ENCODE data around the gene HSPA4.

The HSPA4 gene

DNA sequence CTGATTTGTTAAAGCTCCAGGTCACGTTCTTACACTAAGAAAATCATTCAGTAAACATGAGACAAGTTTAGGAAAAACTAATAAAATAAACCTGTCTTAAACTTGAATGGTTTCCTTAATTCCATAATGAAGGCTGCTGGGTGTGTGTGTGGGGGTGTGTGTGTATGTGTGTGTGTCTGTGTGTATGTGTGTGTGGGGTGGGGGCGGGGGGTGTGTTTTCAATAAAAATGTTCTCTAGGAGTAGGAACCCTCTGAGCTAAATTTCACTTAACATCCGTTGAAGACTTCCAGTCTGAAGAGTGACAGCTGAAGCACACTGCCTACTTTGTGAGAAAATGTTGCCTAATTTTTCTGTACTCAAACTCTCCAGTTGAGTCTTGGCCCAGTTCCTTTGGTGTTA, 54.5 kb downstream of the HSPA4 start:
- H3K4me1 ChIP-seq (ENCODE audit: low read length) = peaks cover 37% of the 10 kb centered on the region
- no peak overlapping the region for H3K4me3 ChIP-seq (ENCODE audit: low read length)
- no peaks in the 10 kb centered on the region for H3K27me3 ChIP-seq (ENCODE audit: low read depth, low read length)
- H3K9ac ChIP-seq (ENCODE audit: low read length) = no peak overlapping the region
- no peak overlapping the region for H2AFZ ChIP-seq (ENCODE audit: low read depth, low read length)
- no peaks in the 10 kb centered on the region for H3K79me2 ChIP-seq (ENCODE audit: low read length)
- H4K20me1 ChIP-seq (ENCODE audit: insufficient read depth, low read length) = 0 out of 2 replicates have a peak, but pooled peaks cover 3% of the 10 kb centered on the region
- TF ChIP-seq, protein P1, sequence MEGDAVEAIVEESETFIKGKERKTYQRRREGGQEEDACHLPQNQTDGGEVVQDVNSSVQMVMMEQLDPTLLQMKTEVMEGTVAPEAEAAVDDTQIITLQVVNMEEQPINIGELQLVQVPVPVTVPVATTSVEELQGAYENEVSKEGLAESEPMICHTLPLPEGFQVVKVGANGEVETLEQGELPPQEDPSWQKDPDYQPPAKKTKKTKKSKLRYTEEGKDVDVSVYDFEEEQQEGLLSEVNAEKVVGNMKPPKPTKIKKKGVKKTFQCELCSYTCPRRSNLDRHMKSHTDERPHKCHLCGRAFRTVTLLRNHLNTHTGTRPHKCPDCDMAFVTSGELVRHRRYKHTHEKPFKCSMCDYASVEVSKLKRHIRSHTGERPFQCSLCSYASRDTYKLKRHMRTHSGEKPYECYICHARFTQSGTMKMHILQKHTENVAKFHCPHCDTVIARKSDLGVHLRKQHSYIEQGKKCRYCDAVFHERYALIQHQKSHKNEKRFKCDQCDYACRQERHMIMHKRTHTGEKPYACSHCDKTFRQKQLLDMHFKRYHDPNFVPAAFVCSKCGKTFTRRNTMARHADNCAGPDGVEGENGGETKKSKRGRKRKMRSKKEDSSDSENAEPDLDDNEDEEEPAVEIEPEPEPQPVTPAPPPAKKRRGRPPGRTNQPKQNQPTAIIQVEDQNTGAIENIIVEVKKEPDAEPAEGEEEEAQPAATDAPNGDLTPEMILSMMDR (IDR thresholded peaks at IDR 0.05; ENCODE audit: low read depth, low read length) = no peak
- TF ChIP-seq EZH2phosphoT487 (IDR thresholded peaks at IDR 0.05; ENCODE audit: low read depth) = no peak
- H3K9me3 ChIP-seq (ENCODE audit: insufficient read depth, low read length) = no peaks in the 10 kb centered on the region
- H3K4me2 ChIP-seq (ENCODE audit: low read length) = no peak overlapping the region
- no peak overlapping the region for H3K27ac ChIP-seq (ENCODE audit: low read length)
- peaks cover 24% of the 10 kb centered on the region for H3K36me3 ChIP-seq (replicated peaks; ENCODE audit: low read depth, low read length)

DNA sequence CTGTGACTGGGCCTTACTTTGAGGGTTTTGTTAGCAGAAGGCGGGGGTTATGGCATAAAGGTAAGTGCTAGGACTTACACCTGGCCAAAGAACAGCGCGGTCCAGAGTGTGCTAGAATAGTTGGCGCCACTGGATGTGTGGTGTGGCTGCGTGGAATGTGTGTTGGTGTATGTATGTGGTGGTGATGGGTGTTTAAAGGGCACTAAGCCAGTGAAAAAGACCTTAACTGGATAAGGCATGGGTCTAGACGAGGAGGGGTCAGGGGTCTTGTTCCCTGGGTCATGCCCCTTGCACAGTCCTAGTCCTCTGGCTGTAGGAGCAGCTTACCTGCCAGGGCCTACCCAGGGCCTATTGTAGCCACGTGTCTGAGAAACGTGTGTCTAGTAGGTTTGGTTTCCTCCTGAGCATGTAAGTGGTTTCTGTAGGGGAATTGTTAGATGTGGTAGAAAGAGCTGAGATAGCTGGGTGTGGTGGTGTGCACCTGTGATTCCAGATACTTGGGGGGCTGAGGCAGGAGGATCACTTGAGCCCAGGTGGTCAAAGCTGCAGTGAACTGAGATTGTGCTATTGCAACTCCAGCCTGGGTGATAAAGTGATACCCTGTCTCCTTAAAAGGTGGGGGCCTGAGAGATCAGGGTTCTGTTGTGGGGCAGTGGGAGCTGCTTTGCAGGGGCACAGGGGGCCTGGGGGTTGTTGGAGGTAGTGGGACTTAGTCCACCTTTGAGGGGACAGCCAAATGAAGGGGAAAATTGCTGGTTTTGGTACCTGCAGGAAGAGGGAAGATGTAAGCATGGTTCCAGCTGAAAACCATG, 55.2 kb downstream of the HSPA4 start:
- H3K27me3 ChIP-seq (ENCODE audit: low read depth, low read length) = no peaks in the 10 kb centered on the region
- H3K27ac ChIP-seq (ENCODE audit: low read length) = no peak overlapping the region
- no peak overlapping the region for H2AFZ ChIP-seq (ENCODE audit: low read depth, low read length)
- 0 out of 2 replicates have a peak, but pooled peaks cover 3% of the 10 kb centered on the region for H4K20me1 ChIP-seq (ENCODE audit: insufficient read depth, low read length)
- no peaks in the 10 kb centered on the region for H3K9me3 ChIP-seq (ENCODE audit: insufficient read depth, low read length)
- H3K4me1 ChIP-seq (ENCODE audit: low read length) = peaks cover 39% of the 10 kb centered on the region
- TF ChIP-seq EZH2phosphoT487 (IDR thresholded peaks at IDR 0.05; ENCODE audit: low read depth) = no peak
- TF ChIP-seq, protein P1 (IDR thresholded peaks at IDR 0.05; ENCODE audit: low read depth, low read length) = no peak
- H3K79me2 ChIP-seq (ENCODE audit: low read length) = no peaks in the 10 kb centered on the region
- no peak overlapping the region for H3K4me3 ChIP-seq (ENCODE audit: low read length)
- H3K9ac ChIP-seq (ENCODE audit: low read length) = no peak overlapping the region
- no peak overlapping the region for H3K4me2 ChIP-seq (ENCODE audit: low read length)
- H3K36me3 ChIP-seq (replicated peaks; ENCODE audit: low read depth, low read length) = peaks cover 24% of the 10 kb centered on the region

DNA sequence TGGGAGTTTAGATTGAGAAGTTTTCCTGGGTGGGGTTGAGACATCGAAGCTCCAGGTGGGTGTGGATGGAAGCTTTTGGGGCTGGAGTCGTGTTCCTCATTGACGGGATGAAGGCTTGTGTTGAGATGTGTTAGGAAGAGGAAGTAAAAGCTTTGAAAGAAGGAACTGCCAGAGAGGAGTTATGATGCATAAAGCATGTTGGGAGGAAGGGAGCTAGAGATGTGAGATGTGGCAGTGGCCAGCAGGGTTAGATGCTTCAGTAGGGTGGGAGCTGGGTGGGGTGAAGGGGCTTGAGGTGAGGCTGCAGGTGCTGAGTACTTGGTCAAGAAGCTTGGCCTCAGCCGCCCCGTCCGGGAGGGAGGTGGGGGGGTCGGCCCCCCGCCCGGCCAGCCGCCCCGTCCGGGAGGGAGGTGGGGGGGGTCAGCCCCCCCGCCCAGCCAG, 56.7 kb downstream of the HSPA4 start:
- Histone ChIP-seq H4K20me1 (ENCODE audit: insufficient read depth, low read length) (0 out of 2 replicates have a peak, but pooled peaks cover 3% of the 10 kb centered on the region), H3K4me2 (ENCODE audit: low read length) (peak overlapping the region; percentile 35), H3K4me3 (ENCODE audit: low read length) (no peak overlapping the region), H3K27me3 (ENCODE audit: low read depth, low read length) (no peaks in the 10 kb centered on the region), H3K36me3 (replicated peaks; ENCODE audit: low read depth, low read length) (peaks cover 16% of the 10 kb centered on the region), H3K27ac (ENCODE audit: low read length) (no peak overlapping the region), H2AFZ (ENCODE audit: low read depth, low read length) (no peak overlapping the region), H3K9me3 (ENCODE audit: insufficient read depth, low read length) (no peaks in the 10 kb centered on the region), H3K9ac (ENCODE audit: low read length) (no peak overlapping the region), H3K79me2 (ENCODE audit: low read length) (no peaks in the 10 kb centered on the region), H3K4me1 (ENCODE audit: low read length) (peaks cover 36% of the 10 kb centered on the region)
- no peak for TF ChIP-seq EZH2phosphoT487 (IDR thresholded peaks at IDR 0.05; ENCODE audit: low read depth)
- TF ChIP-seq, protein P1 (IDR thresholded peaks at IDR 0.05; ENCODE audit: low read depth, low read length) = no peak

DNA sequence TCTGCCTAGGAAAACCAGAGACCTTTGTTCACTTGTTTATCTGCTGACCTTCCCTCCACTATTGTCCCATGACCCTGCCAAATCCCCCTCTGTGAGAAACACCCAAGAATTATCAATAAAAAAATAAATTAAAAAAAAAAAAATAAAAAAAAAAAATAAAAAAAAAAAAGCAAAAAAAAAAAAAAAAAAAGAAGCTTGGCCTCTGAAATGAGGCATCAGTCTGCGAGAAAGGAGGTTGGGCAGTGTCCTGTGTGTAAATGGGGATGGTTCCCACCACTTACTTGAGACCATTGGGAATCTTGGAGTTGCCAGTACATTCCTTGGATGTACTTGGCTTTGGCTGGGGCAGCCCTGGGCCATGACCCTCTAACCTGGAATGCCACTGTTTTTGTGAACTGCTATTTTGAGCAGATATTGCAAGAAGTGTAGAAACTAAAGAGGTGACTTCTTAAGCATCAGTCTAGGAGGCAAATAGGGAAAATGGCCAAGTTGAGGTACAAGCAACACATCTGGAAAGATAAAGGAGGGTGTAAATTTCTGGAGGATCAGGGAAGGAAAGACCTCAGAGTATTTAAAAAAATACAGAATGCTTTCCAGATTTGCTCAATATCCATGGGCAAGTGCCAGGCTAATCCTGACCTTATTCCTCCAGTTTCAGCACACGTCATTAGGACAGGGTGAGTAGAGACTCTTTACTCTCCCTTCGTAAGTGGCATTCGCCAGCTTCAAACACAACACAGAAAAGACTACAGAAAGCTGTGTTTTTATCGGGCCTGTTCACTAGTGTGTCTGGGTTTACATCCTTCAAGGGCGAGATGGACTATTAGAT, 58.1 kb downstream of the HSPA4 start:
- Histone ChIP-seq H3K79me2 (ENCODE audit: low read length) (no peaks in the 10 kb centered on the region), H3K36me3 (replicated peaks; ENCODE audit: low read depth, low read length) (peaks cover 8% of the 10 kb centered on the region), H3K27ac (ENCODE audit: low read length) (no peak overlapping the region), H4K20me1 (ENCODE audit: insufficient read depth, low read length) (no peaks in the 10 kb centered on the region), H3K9me3 (ENCODE audit: insufficient read depth, low read length) (no peaks in the 10 kb centered on the region), H3K4me2 (ENCODE audit: low read length) (no peak overlapping the region), H2AFZ (ENCODE audit: low read depth, low read length) (no peak overlapping the region), H3K4me3 (ENCODE audit: low read length) (no peak overlapping the region), H3K27me3 (ENCODE audit: low read depth, low read length) (no peaks in the 10 kb centered on the region), H3K9ac (ENCODE audit: low read length) (no peak overlapping the region), H3K4me1 (ENCODE audit: low read length) (peaks cover 22% of the 10 kb centered on the region)
- TF ChIP-seq, protein P1 (IDR thresholded peaks at IDR 0.05; ENCODE audit: low read depth, low read length) = no peak
- no peak for TF ChIP-seq EZH2phosphoT487 (IDR thresholded peaks at IDR 0.05; ENCODE audit: low read depth)
